Esophagus squamous epithelium (tissue), 5 donors: Measurements from ENCODE around the gene NFE2L1. TPM values are rescaled to one million over a fixed set of nuclear protein-coding genes. Genes with fewer than 3 reads are reported as not detected.

Experiments
- DNase-seq: peaks from one replicate; lab custom pipeline; 2025; lab: John Stamatoyannopoulos, UW
- H3K27ac ChIP-seq, 4 donors: fragments of 200-600 bp; sonication (generic); one replicate each; pipeline ENCODE4 v1.5.1; 2016 to 2019; ENCODE audit warnings: mild to moderate bottlenecking in 1 of 4
- H3K27me3 ChIP-seq, 4 donors: fragments of 200-600 bp; sonication (generic); 1 replicate in 3 of 4; 2 replicates in 1 of 4; pipeline versions ENCODE4 v1.5.1 to v1.6.0; 2017 to 2021; ENCODE audit warnings: antibody characterized with exemption in 1 of 4
- H3K36me3 ChIP-seq, 3 donors: fragments of 200-600 bp; sonication (generic); one replicate each; pipeline ENCODE4 v1.5.1; 2016 to 2019
- H3K4me1 ChIP-seq, 3 donors: fragments of 200-600 bp; sonication (generic); one replicate each; pipeline ENCODE4 v1.5.1; 2017 to 2019
- H3K4me3 ChIP-seq, 4 donors: fragments of 200-600 bp; sonication (generic); 1 replicate in 3 of 4; 2 replicates in 1 of 4; pipeline ENCODE4 v1.5.1; 2016 to 2019; ENCODE audit warnings: mild to moderate bottlenecking in 2 of 4, moderate library complexity in 1 of 4
- H3K9me3 ChIP-seq, 3 donors: fragments of 200-600 bp; sonication (generic); one replicate each; pipeline ENCODE4 v1.5.1; 2016 to 2019
- POLR2A ChIP-seq, 4 donors: fragments of 450-650 bp; IDR thresholded peaks; one replicate each; pipeline ENCODE4 v1.6.1; 2017; ENCODE audit warnings: antibody characterized with exemption in 4 of 4, mild to moderate bottlenecking in 4 of 4, moderate library complexity in 3 of 4
- WGBS, 2 donors: methylation state at CpG; one replicate each; pipeline ENCODE4 v1.1.5; 2018; 5-methylcytosine and 5-hydroxymethylcytosine counted together
- intact Hi-C: fragments of 100-400 bp; cut with DNase I; formaldehyde crosslinking; loops from one replicate; pipeline ENCODE4 v1.15.0; 2022
- total RNA-seq, 4 donors: library from RNA; depleted of rRNA; stranded (reverse); fragments of >200 nt; gene quantifications; one replicate each; pipeline ENCODE4 v1.1.0, GENCODE V29; 2016
- TF ChIP-seq, protein P1 (sequence below), 6 experiments: fragments of 450-650 bp in 4 of 6; fragments of 200-600 bp in 2 of 6; sonication (generic) in 2 of 6; IDR thresholded peaks; one replicate each; pipeline ENCODE4 v1.5.1; 2016 to 2019; ENCODE audit warnings: antibody characterized with exemption in 6 of 6, mild to moderate bottlenecking in 4 of 6, moderate library complexity in 4 of 6
- donor health status: DM: yes; HTN: yes; CAD: no.

NFE2L1 gene
- total RNA-seq, 4 donors from 2014 or later: 41.6 to 103 (median 60.0) TPM

DNA sequence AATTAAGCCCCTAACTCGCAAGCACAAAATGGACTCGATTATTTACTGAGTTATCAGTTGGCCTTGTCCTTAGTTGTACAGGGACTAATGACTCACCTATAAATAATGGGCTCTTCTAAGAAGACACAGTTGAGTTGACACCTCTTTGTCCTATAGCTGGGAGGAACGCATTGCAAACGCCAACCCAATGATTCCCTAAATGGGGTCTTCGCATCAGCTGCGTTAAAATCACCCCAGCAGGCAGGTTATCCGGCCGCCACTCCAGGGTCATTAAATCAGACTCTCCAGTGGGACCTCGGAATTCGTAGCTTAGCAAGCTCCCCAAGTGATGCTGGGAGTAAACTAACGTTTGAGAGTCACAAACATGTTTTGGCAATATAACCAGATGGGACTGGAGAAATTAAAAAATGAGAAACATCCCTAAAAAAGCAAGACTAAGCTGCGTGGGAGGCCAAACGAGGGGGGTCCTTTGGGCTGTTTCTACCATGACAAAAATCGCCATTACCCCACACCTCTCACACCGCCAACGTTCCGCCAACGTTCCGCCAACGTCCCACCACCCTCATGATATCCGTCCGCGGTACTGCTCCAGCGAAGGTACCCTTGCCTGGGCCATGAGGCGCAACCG lies 932 bp upstream of the NFE2L1 start:
- no peak for DNase-seq
- Histone ChIP-seq H3K4me3 (peak overlapping the region; percentile 72 to 94 (median 85)), H3K9me3 (no peaks in the 10 kb centered on the region), H3K27me3 (no peaks in the 10 kb centered on the region), H3K36me3 (peaks cover 0 to 17% (median 0%) of the 10 kb centered on the region in 3 donors), H3K4me1 (peaks cover 46 to 61% (median 50%) of the 10 kb centered on the region in 3 donors), H3K27ac (peak overlapping the region; percentile 97 to 100 (median 98))
- intact Hi-C loops: no loop called here
- WGBS, 2 donors: 5 to 6% methylated on average over 22 to 26 of the region's 26 CpGs
- no peak for TF ChIP-seq POLR2A (IDR thresholded peaks at IDR 0.05)
- TF ChIP-seq, protein P1, sequence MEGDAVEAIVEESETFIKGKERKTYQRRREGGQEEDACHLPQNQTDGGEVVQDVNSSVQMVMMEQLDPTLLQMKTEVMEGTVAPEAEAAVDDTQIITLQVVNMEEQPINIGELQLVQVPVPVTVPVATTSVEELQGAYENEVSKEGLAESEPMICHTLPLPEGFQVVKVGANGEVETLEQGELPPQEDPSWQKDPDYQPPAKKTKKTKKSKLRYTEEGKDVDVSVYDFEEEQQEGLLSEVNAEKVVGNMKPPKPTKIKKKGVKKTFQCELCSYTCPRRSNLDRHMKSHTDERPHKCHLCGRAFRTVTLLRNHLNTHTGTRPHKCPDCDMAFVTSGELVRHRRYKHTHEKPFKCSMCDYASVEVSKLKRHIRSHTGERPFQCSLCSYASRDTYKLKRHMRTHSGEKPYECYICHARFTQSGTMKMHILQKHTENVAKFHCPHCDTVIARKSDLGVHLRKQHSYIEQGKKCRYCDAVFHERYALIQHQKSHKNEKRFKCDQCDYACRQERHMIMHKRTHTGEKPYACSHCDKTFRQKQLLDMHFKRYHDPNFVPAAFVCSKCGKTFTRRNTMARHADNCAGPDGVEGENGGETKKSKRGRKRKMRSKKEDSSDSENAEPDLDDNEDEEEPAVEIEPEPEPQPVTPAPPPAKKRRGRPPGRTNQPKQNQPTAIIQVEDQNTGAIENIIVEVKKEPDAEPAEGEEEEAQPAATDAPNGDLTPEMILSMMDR (IDR thresholded peaks at IDR 0.05): no peak

DNA sequence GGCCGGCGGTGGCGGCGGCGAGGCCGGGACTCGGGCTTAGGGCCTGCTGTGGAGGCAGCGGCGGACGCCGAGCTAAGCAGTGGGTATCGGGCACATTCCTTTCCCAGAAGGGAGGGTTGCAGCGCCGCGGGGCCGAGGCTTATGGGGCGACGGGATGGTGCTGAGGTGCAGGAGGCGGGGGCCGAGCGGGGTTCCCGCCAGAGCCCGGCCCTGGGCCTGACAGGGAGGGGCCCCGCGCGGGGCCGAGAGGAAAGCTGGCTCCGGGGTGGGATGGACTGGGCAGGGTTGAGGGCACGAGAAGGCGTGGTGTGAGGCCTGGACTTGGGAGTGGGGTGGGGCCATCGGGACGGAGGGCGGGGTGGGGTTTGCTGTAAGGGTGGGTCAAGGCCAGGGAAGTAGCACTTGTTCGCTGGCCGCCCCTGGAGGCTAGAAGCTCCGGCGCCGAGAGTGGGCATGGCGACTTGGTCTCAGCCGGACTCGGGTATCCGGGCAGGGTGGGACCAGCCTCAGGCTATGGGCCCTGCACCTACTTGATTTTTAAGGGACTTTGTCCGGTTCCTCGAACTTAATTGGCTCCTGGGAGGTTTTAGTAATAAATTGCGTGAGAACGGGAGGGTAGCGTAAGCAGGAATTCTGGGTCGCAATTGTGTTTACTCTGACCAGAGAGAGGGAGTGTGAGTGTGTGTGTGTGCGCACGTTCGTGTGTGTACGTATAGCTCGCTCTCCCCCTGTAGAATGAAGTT lies 396 bp downstream of the NFE2L1 start:
- no peaks in the 10 kb centered on the region for H3K27me3 ChIP-seq
- H3K4me1 ChIP-seq: peaks cover 59 to 74% (median 63%) of the 10 kb centered on the region in 3 donors
- peak; percentile 57 for DNase-seq
- TF ChIP-seq, protein P1 (IDR thresholded peaks at IDR 0.05): no peak
- TF ChIP-seq POLR2A (IDR thresholded peaks at IDR 0.05): peak in 2 of 4 donors; percentile 56 to 67
- peak overlapping the region; percentile 97 to 100 (median 98) for H3K27ac ChIP-seq
- no peaks in the 10 kb centered on the region for H3K9me3 ChIP-seq
- H3K4me3 ChIP-seq: peak overlapping the region; percentile 72 to 94 (median 85)
- 0 to 2% methylated on average over 26 to 40 of the region's 53 CpGs for WGBS, 2 donors
- intact Hi-C loops: no loop called here
- peaks cover 0 to 30% (median 0%) of the 10 kb centered on the region in 3 donors for H3K36me3 ChIP-seq

DNA sequence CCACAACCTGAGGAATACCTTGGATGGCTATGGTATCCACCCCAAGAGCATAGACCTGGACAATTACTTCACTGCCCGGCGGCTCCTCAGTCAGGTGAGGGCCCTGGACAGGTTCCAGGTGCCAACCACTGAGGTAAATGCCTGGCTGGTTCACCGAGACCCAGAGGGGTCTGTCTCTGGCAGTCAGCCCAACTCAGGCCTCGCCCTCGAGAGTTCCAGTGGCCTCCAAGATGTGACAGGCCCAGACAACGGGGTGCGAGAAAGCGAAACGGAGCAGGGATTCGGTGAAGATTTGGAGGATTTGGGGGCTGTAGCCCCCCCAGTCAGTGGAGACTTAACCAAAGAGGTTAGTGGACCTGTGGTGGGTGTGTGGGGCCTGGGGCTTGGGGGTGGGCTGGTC lies 3.1 kb downstream of the NFE2L1 start:
- Histone ChIP-seq H3K4me1 (peaks cover 67 to 83% (median 75%) of the 10 kb centered on the region in 3 donors), H3K27ac (peak overlapping the region; percentile 97 to 100 (median 98)), H3K36me3 (peaks cover 1 to 55% (median 3%) of the 10 kb centered on the region in 3 donors), H3K9me3 (no peaks in the 10 kb centered on the region), H3K4me3 (peak overlapping the region; percentile 4 to 94 (median 85)), H3K27me3 (no peaks in the 10 kb centered on the region)
- TF ChIP-seq POLR2A (IDR thresholded peaks at IDR 0.05): no peak
- TF ChIP-seq, protein P1 (IDR thresholded peaks at IDR 0.05): no peak
- intact Hi-C loops: no loop called here
- WGBS, 2 donors: 16% methylated on average over 3 of the region's 10 CpGs; no CpG with 5 or more reads in 1 of the 2 donors
- no peak for DNase-seq

DNA sequence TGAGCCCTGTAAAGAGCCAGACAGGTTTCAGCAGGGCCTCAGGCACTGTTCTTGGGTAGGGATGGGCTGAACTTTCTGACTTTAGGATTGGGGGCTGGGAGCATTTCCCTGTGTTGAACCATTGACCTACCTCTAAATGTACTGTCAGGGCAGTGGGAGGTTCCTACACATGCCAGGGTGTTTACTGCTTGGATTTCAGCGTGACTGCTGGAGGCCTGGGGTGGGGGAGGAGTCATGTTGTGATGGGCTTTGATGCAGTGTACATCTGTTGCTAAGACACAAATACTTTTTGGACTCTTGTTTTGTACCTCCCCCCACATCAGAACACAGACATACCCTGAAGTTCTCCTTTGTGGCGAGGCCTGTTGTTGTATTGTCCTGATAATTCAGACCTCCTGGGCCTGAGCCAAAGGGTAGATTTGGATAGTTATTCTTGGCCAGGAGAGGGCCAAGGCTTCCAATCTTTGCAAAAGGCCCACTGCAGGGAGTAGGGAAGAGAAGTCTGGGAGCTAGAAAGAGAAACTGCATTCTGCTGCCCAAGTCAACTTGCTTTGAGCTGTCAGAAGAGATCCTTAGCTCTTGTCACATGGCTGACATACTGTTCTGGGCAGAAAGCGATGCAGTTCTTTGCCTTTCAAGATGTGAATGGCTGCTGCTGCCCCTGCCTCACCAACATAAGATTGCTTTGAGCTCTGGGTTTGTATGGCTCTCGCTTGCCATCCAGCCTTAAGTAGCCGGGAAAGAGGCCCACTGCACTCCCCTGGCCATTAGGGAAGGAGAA lies 3.7 kb downstream of the NFE2L1 start:
- no peak for DNase-seq
- WGBS, 2 donors: 0 to 38% methylated on average over 4 of the region's 5 CpGs
- no peak for TF ChIP-seq POLR2A (IDR thresholded peaks at IDR 0.05)
- TF ChIP-seq, protein P1 (IDR thresholded peaks at IDR 0.05): peak in 1 of 6 experiments; percentile 25
- Histone ChIP-seq H3K36me3 (peaks cover 7 to 61% (median 9%) of the 10 kb centered on the region in 3 donors), H3K27me3 (no peaks in the 10 kb centered on the region), H3K27ac (peak overlapping the region; percentile 97 to 100 (median 98)), H3K9me3 (no peaks in the 10 kb centered on the region), H3K4me3 (peak overlapping the region in 3 of 4 donors; percentile 77 to 94 (median 93)), H3K4me1 (peaks cover 61 to 83% (median 69%) of the 10 kb centered on the region in 3 donors)
- intact Hi-C loops: no loop called here
